HG02884 (cell line): Measurements from ENCODE around the gene BBS9.
"Not testable (repeated sequence)": the region's sequence is repeated elsewhere in the genome, so short reads cannot be mapped to it uniquely, and the experiment has no call there.

Experiments
- ATAC-seq: cut with Tn5 transposase; IDR thresholded peaks from one replicate; pipeline ENCODE4 v1.9.1; 2021; ENCODE audit warnings: mild to moderate bottlenecking, moderate library complexity; ENCODE audit not compliant: unreplicated experiment

The BBS9 gene

GRCh38 chr7:33193308-33193864 is 64.0 kb downstream of the BBS9 start:
- no peak for ATAC-seq

- ATAC-seq, result no peak
Measured at GRCh38 chr7:33195264-33195663, 65.9 kb downstream of the BBS9 start.

GRCh38 chr7:33196221-33196620 is 66.9 kb downstream of the BBS9 start:
- no peak for ATAC-seq

GRCh38 chr7:33200282-33200681 is 70.9 kb downstream of the BBS9 start:
- ATAC-seq, result no peak

GRCh38 chr7:33201821-33202220 is 72.5 kb downstream of the BBS9 start:
- no peak for ATAC-seq

- ATAC-seq, result no peak
Measured at GRCh38 chr7:33210958-33211357, 81.6 kb downstream of the BBS9 start.

GRCh38 chr7:33212144-33212543 is 82.8 kb downstream of the BBS9 start:
- ATAC-seq, result no peak

GRCh38 chr7:33215992-33216391 is 86.6 kb downstream of the BBS9 start:
- ATAC-seq, result no peak

GRCh38 chr7:33217595-33217994 is 88.2 kb downstream of the BBS9 start:
- ATAC-seq, result no peak

- not testable (repeated sequence) for ATAC-seq
Measured at GRCh38 chr7:33218841-33219535, 89.6 kb downstream of the BBS9 start.

- no peak for ATAC-seq
Measured at GRCh38 chr7:33220231-33220630, 90.9 kb downstream of the BBS9 start.

- ATAC-seq, result no peak
Measured at GRCh38 chr7:33221390-33221789, 92.0 kb downstream of the BBS9 start.

- ATAC-seq, result no peak
Measured at GRCh38 chr7:33232632-33233145, 103.3 kb downstream of the BBS9 start.

- no peak for ATAC-seq
Measured at GRCh38 chr7:33233659-33234058, 104.3 kb downstream of the BBS9 start.

GRCh38 chr7:33237036-33237435 is 107.7 kb downstream of the BBS9 start:
- ATAC-seq, result no peak

- peak; percentile 52 for ATAC-seq
Measured at GRCh38 chr7:33243319-33243881, 114.0 kb downstream of the BBS9 start.

GRCh38 chr7:33248671-33249070 is 119.3 kb downstream of the BBS9 start:
- no peak for ATAC-seq

- no peak for ATAC-seq
Measured at GRCh38 chr7:33250421-33250871, 121.1 kb downstream of the BBS9 start.

GRCh38 chr7:33251301-33251700 is 121.9 kb downstream of the BBS9 start:
- ATAC-seq, result no peak

- no peak for ATAC-seq
Measured at GRCh38 chr7:33258491-33258951, 129.2 kb downstream of the BBS9 start.

- ATAC-seq, result peak; percentile 78
Measured at GRCh38 chr7:33261585-33261984, 132.2 kb downstream of the BBS9 start.

GRCh38 chr7:33262476-33262875 is 133.1 kb downstream of the BBS9 start:
- ATAC-seq, result no peak
